Liver (tissue), 9 donors: Measurements from ENCODE around the gene KRT33B. TPM values are rescaled to one million over a fixed set of nuclear protein-coding genes. Genes with fewer than 3 reads are reported as not detected.

Experiments
- DNase-seq: peaks from one replicate; pipeline ENCODE4 v3.0.0-alpha.2; 2017; ENCODE audit warnings: low spot score
- H3K27ac ChIP-seq, 2 donors: one replicate each; pipeline ENCODE4 v1.7.0; 2013; ENCODE audit warnings: inconsistent platforms in 2 of 2, low read length in 2 of 2, control low read depth in 1 of 2, low read depth in 1 of 2, mild to moderate bottlenecking in 1 of 2
- H3K27me3 ChIP-seq, 4 donors: one replicate each; pipeline versions ENCODE4 v1.6.1 to v1.7.0; 2013; ENCODE audit warnings: low read length in 3 of 4, inconsistent platforms in 1 of 4, mild to moderate bottlenecking in 1 of 4, moderate library complexity in 1 of 4; ENCODE audit not compliant: control insufficient read depth in 4 of 4, insufficient read depth in 4 of 4
- H3K36me3 ChIP-seq, 4 donors: one replicate each; pipeline versions ENCODE4 v1.6.1 to v1.7.0; 2013; ENCODE audit warnings: low read length in 3 of 4, mild to moderate bottlenecking in 3 of 4, low read depth in 1 of 4, moderate library complexity in 1 of 4; ENCODE audit not compliant: control insufficient read depth in 4 of 4, insufficient read depth in 3 of 4
- H3K4me1 ChIP-seq, 4 donors: one replicate each; pipeline versions ENCODE4 v1.6.1 to v1.7.0; 2013; ENCODE audit warnings: low read length in 3 of 4, mild to moderate bottlenecking in 3 of 4, moderate library complexity in 1 of 4; ENCODE audit not compliant: control insufficient read depth in 4 of 4, insufficient read depth in 4 of 4
- H3K4me3 ChIP-seq, 3 donors: one replicate each; pipeline versions ENCODE4 v1.6.1 to v1.7.0; 2013; ENCODE audit warnings: low read length in 3 of 3, control low read depth in 1 of 3, low read depth in 1 of 3, mild to moderate bottlenecking in 1 of 3
- H3K9ac ChIP-seq, 2 donors: one replicate each; pipeline ENCODE4 v1.7.0; 2013; ENCODE audit warnings: low read length in 2 of 2, mild to moderate bottlenecking in 2 of 2, moderate library complexity in 2 of 2, control low read depth in 1 of 2, low read depth in 1 of 2
- H3K9me3 ChIP-seq, 4 donors: one replicate each; pipeline versions ENCODE4 v1.6.1 to v1.7.0; 2013; ENCODE audit warnings: low read length in 3 of 4; ENCODE audit not compliant: control insufficient read depth in 4 of 4
- ATF3 ChIP-seq: IDR thresholded peaks from 2 replicates; pipeline ENCODE4 v1.6.1; 2016; ENCODE audit warnings: antibody characterized with exemption
- EGR1 ChIP-seq, 2 donors: IDR thresholded peaks; 2 replicates each; pipeline ENCODE4 v1.6.1; 2016 to 2018; ENCODE audit warnings: antibody characterized with exemption in 2 of 2, low read depth in 2 of 2
- FOXA1 ChIP-seq: IDR thresholded peaks from 2 replicates; pipeline ENCODE4 v1.6.1; 2016; ENCODE audit warnings: antibody characterized with exemption
- FOXA2 ChIP-seq: IDR thresholded peaks from 2 replicates; pipeline ENCODE4 v1.6.1; 2016; ENCODE audit warnings: antibody characterized with exemption
- GABPA ChIP-seq, 2 donors: IDR thresholded peaks in 1 of 2; conservative IDR thresholded peaks in 1 of 2; 2 replicates each; pipeline ENCODE4 v1.6.1; 2016; ENCODE audit warnings: antibody characterized with exemption in 2 of 2, mild to moderate bottlenecking in 1 of 2, moderate library complexity in 1 of 2
- HNF4A ChIP-seq, 2 donors: conservative IDR thresholded peaks; 2 replicates each; pipeline ENCODE4 v1.6.1; 2016; ENCODE audit warnings: antibody characterized with exemption in 2 of 2, mild to moderate bottlenecking in 2 of 2
- HNF4G ChIP-seq: IDR thresholded peaks from 2 replicates; pipeline ENCODE4 v1.6.1; 2016; ENCODE audit warnings: antibody characterized with exemption
- JUND ChIP-seq, 2 donors: IDR thresholded peaks; 2 replicates each; pipeline ENCODE4 v1.6.1; 2016; ENCODE audit warnings: antibody characterized with exemption in 2 of 2
- MAX ChIP-seq: IDR thresholded peaks from 2 replicates; pipeline ENCODE4 v1.6.1; 2016; ENCODE audit warnings: antibody characterized with exemption
- NR2F2 ChIP-seq: IDR thresholded peaks from 2 replicates; pipeline ENCODE4 v1.6.1; 2016; ENCODE audit warnings: antibody characterized with exemption
- RAD21 ChIP-seq, 2 donors: IDR thresholded peaks; 2 replicates each; pipeline ENCODE4 v1.6.1; 2016; ENCODE audit warnings: antibody characterized with exemption in 2 of 2, mild to moderate bottlenecking in 2 of 2
- RXRA ChIP-seq, 2 donors: IDR thresholded peaks; 2 replicates each; pipeline ENCODE4 v1.6.1; 2017 to 2018; ENCODE audit warnings: antibody characterized with exemption in 2 of 2, mild to moderate bottlenecking in 1 of 2
- SP1 ChIP-seq: IDR thresholded peaks from 2 replicates; pipeline ENCODE4 v1.6.1; 2018; ENCODE audit warnings: antibody characterized with exemption, mild to moderate bottlenecking
- TAF1 ChIP-seq: conservative IDR thresholded peaks from 2 replicates; pipeline ENCODE4 v1.6.1; 2016; ENCODE audit warnings: antibody characterized with exemption, mild to moderate bottlenecking
- YY1 ChIP-seq: IDR thresholded peaks from 2 replicates; pipeline ENCODE4 v1.6.1; 2016; ENCODE audit warnings: antibody characterized with exemption, mild to moderate bottlenecking
- WGBS: extraction: QIAGEN DNeasy Blood & Tissue Kit; methylation state at CpG from one replicate; pipeline ENCODE4 v1.1.7; 2013; 5-methylcytosine and 5-hydroxymethylcytosine counted together
- polyA plus RNA-seq, 2 donors: library from polyadenylated mRNA; stranded (reverse) in 1 of 2; unstranded in 1 of 2; fragments of 200-250 nt in 1 of 2; fragments of >200 nt in 1 of 2; fragmentation: Nextera tagmentation in 1 of 2; extraction: Ambion mirVana in 1 of 2; gene quantifications; one replicate each; pipeline versions ENCODE4 v1.2.1 to v1.2.3, GENCODE V29; 2013 to 2015
- total RNA-seq, 2 donors: library from RNA; depleted of rRNA; stranded (reverse); fragments of >200 nt; gene quantifications; one replicate each; pipeline ENCODE4 v1.2.3, GENCODE V29; 2014
- TF ChIP-seq, protein P1 (sequence below): IDR thresholded peaks from 2 replicates; pipeline ENCODE4 v1.6.1; 2016; ENCODE audit warnings: antibody characterized with exemption
- TF ChIP-seq, protein P2 (sequence below): fragments of 150-350 bp; IDR thresholded peaks from 2 replicates; pipeline ENCODE4 v1.5.1; 2017; ENCODE audit warnings: improper control_type of control experiment, low read depth, low read length; ENCODE audit not compliant: missing input control
- TF ChIP-seq, protein P3 (sequence below): IDR thresholded peaks from 2 replicates; pipeline ENCODE4 v1.6.1; 2016; ENCODE audit warnings: antibody characterized with exemption, mild to moderate bottlenecking
- donor health status: healthy.
- donor health status: healthy.
- donor health status: healthy.
- donor health status: healthy.
- donor health status: healthy.

KRT33B gene
- total and polyA plus RNA-seq, 4 donors = not detected

GRCh38 chr17:41413982-41414381 lies 44.4 kb upstream of the KRT33B start:
- 93% methylated on average over 2 of the region's 2 CpGs for WGBS
- H3K27me3 ChIP-seq = no peaks in the 10 kb centered on the region
- H3K36me3 ChIP-seq = no peaks in the 10 kb centered on the region
- peaks cover 0 to 17% (median 10%) of the 10 kb centered on the region in 4 donors for H3K4me1 ChIP-seq
- no peak for DNase-seq
- H3K9me3 ChIP-seq = no peaks in the 10 kb centered on the region
- TF ChIP-seq, protein P1, sequence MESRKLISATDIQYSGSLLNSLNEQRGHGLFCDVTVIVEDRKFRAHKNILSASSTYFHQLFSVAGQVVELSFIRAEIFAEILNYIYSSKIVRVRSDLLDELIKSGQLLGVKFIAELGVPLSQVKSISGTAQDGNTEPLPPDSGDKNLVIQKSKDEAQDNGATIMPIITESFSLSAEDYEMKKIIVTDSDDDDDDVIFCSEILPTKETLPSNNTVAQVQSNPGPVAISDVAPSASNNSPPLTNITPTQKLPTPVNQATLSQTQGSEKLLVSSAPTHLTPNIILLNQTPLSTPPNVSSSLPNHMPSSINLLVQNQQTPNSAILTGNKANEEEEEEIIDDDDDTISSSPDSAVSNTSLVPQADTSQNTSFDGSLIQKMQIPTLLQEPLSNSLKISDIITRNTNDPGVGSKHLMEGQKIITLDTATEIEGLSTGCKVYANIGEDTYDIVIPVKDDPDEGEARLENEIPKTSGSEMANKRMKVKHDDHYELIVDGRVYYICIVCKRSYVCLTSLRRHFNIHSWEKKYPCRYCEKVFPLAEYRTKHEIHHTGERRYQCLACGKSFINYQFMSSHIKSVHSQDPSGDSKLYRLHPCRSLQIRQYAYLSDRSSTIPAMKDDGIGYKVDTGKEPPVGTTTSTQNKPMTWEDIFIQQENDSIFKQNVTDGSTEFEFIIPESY = no peak
- TF ChIP-seq SP1 (no peak), YY1 (no peak), HNF4G (no peak), MAX (no peak), HNF4A (conservative IDR thresholded peaks at IDR 0.05) (no peak), FOXA2 (no peak), TAF1 (no peak), NR2F2 (no peak), RAD21 (IDR thresholded peaks at IDR 0.05) (no peak), GABPA (IDR thresholded peaks at IDR 0.05 in 1 of 2, conservative IDR thresholded peaks at IDR 0.05 in 1 of 2) (no peak), EGR1 (IDR thresholded peaks at IDR 0.05; ENCODE audit: low read depth in 2 of 2) (no peak), ATF3 (no peak), FOXA1 (no peak), RXRA (IDR thresholded peaks at IDR 0.05) (no peak), JUND (IDR thresholded peaks at IDR 0.05) (no peak)
- TF ChIP-seq, protein P2, sequence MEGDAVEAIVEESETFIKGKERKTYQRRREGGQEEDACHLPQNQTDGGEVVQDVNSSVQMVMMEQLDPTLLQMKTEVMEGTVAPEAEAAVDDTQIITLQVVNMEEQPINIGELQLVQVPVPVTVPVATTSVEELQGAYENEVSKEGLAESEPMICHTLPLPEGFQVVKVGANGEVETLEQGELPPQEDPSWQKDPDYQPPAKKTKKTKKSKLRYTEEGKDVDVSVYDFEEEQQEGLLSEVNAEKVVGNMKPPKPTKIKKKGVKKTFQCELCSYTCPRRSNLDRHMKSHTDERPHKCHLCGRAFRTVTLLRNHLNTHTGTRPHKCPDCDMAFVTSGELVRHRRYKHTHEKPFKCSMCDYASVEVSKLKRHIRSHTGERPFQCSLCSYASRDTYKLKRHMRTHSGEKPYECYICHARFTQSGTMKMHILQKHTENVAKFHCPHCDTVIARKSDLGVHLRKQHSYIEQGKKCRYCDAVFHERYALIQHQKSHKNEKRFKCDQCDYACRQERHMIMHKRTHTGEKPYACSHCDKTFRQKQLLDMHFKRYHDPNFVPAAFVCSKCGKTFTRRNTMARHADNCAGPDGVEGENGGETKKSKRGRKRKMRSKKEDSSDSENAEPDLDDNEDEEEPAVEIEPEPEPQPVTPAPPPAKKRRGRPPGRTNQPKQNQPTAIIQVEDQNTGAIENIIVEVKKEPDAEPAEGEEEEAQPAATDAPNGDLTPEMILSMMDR = no peak
- TF ChIP-seq, protein P3, sequence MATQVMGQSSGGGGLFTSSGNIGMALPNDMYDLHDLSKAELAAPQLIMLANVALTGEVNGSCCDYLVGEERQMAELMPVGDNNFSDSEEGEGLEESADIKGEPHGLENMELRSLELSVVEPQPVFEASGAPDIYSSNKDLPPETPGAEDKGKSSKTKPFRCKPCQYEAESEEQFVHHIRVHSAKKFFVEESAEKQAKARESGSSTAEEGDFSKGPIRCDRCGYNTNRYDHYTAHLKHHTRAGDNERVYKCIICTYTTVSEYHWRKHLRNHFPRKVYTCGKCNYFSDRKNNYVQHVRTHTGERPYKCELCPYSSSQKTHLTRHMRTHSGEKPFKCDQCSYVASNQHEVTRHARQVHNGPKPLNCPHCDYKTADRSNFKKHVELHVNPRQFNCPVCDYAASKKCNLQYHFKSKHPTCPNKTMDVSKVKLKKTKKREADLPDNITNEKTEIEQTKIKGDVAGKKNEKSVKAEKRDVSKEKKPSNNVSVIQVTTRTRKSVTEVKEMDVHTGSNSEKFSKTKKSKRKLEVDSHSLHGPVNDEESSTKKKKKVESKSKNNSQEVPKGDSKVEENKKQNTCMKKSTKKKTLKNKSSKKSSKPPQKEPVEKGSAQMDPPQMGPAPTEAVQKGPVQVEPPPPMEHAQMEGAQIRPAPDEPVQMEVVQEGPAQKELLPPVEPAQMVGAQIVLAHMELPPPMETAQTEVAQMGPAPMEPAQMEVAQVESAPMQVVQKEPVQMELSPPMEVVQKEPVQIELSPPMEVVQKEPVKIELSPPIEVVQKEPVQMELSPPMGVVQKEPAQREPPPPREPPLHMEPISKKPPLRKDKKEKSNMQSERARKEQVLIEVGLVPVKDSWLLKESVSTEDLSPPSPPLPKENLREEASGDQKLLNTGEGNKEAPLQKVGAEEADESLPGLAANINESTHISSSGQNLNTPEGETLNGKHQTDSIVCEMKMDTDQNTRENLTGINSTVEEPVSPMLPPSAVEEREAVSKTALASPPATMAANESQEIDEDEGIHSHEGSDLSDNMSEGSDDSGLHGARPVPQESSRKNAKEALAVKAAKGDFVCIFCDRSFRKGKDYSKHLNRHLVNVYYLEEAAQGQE = no peak
- no peak overlapping the region for H3K4me3 ChIP-seq
- H3K27ac ChIP-seq = no peak overlapping the region
- H3K9ac ChIP-seq = no peak overlapping the region
